CD14-positive monocyte (primary cell): ENCODE data around the gene JHY. TPM values are rescaled to one million over a fixed set of nuclear protein-coding genes. Genes with fewer than 3 reads are reported as not detected.

Experiments
- DNase-seq, 3 donors: peaks; one replicate each; pipeline ENCODE4 v3.0.0-alpha.2; 2011 to 2022
- H2AFZ ChIP-seq: 2 replicates; pipeline ENCODE4 v1.6.0; 2012; ENCODE audit warnings: mild to moderate bottlenecking, low read depth, low read length, inconsistent platforms; ENCODE audit not compliant: insufficient read depth, poor library complexity, severe bottlenecking
- H3K27ac ChIP-seq, 2 donors: 1 replicate in 1 of 2; 2 replicates in 1 of 2; pipeline ENCODE4 v1.5.1; 2012 to 2013; ENCODE audit warnings: low read length in 2 of 2, control low read depth in 1 of 2, inconsistent platforms in 1 of 2, low read depth in 1 of 2, mild to moderate bottlenecking in 1 of 2
- H3K27me3 ChIP-seq, 2 donors: one replicate each; pipeline versions ENCODE4 v1.6.0 to v1.6.1; 2011 to 2013; ENCODE audit warnings: low read length in 2 of 2; ENCODE audit not compliant: control insufficient read depth in 2 of 2, insufficient read depth in 2 of 2
- H3K36me3 ChIP-seq, 2 donors: replicated peaks in 1 of 2; 1 replicate in 1 of 2; 2 replicates in 1 of 2; pipeline versions ENCODE4 v1.5.1 to v1.6.1; 2012 to 2013; ENCODE audit warnings: low read length in 2 of 2, control low read depth in 1 of 2, inconsistent platforms in 1 of 2, mild to moderate bottlenecking in 1 of 2; ENCODE audit not compliant: insufficient read depth in 2 of 2, control insufficient read depth in 1 of 2
- H3K4me1 ChIP-seq, 2 donors: 1 replicate in 1 of 2; 2 replicates in 1 of 2; pipeline versions ENCODE4 v1.5.1 to v1.6.1; 2012 to 2013; ENCODE audit warnings: low read length in 2 of 2, control low read depth in 1 of 2, inconsistent platforms in 1 of 2, mild to moderate bottlenecking in 1 of 2, moderate library complexity in 1 of 2; ENCODE audit not compliant: insufficient read depth in 2 of 2, control insufficient read depth in 1 of 2
- H3K4me2 ChIP-seq: replicated peaks from 2 replicates; pipeline ENCODE3; 2012; ENCODE audit warnings: low read length, moderate library complexity, mild to moderate bottlenecking; ENCODE audit not compliant: poor library complexity, severe bottlenecking; ENCODE audit errors: extremely low read depth
- H3K4me3 ChIP-seq, 3 experiments: fragments of 200-600 bp in 1 of 3; sonication (generic) in 1 of 3; replicated peaks in 1 of 3; 1 replicate in 2 of 3; 2 replicates in 1 of 3; pipeline ENCODE4 v1.5.1; 2011 to 2013; ENCODE audit warnings: low read length in 3 of 3, mild to moderate bottlenecking in 3 of 3, control low read depth in 2 of 3, low read depth in 2 of 3, inconsistent platforms in 1 of 3, moderate library complexity in 1 of 3
- H3K79me2 ChIP-seq: 2 replicates; pipeline ENCODE4 v1.6.0; 2012; ENCODE audit warnings: mild to moderate bottlenecking, control low read depth, inconsistent platforms, low read length, moderate library complexity; ENCODE audit not compliant: insufficient read depth
- H3K9ac ChIP-seq: 2 replicates; pipeline ENCODE4 v1.6.0; 2017; ENCODE audit warnings: low read length, mild to moderate bottlenecking; ENCODE audit not compliant: insufficient read depth, poor library complexity, severe bottlenecking
- H3K9me3 ChIP-seq, 2 donors: replicated peaks in 1 of 2; 1 replicate in 1 of 2; 2 replicates in 1 of 2; pipeline versions ENCODE4 v1.5.1 to v1.6.1; 2012 to 2013; ENCODE audit warnings: low read length in 2 of 2, control low read depth in 1 of 2; ENCODE audit not compliant: control insufficient read depth in 1 of 2, insufficient read depth in 1 of 2
- H4K20me1 ChIP-seq: 2 replicates; pipeline ENCODE4 v1.6.0; 2012; ENCODE audit warnings: mild to moderate bottlenecking, low read length, control low read depth, moderate library complexity; ENCODE audit not compliant: insufficient read depth
- H3K27ac Mint-ChIP-seq, 7 donors: one replicate each; pipeline ENCODE4 v1.8.0; 2020; ENCODE audit warnings: mild to moderate bottlenecking in 7 of 7, mixed read lengths in 7 of 7, moderate library complexity in 6 of 7, inconsistent platforms in 2 of 7
- H3K27me3 Mint-ChIP-seq, 3 donors: one replicate each; pipeline ENCODE4 v1.8.0; 2021 to 2022; ENCODE audit warnings: low read depth in 3 of 3, mild to moderate bottlenecking in 3 of 3, mixed read lengths in 3 of 3, moderate library complexity in 3 of 3, inconsistent platforms in 1 of 3
- H3K36me3 Mint-ChIP-seq, 2 donors: one replicate each; pipeline ENCODE4 v1.8.0; 2020; ENCODE audit warnings: mixed read lengths in 2 of 2, inconsistent platforms in 1 of 2, mild to moderate bottlenecking in 1 of 2
- H3K4me1 Mint-ChIP-seq: one replicate; pipeline ENCODE4 v1.8.0; 2020; ENCODE audit warnings: mild to moderate bottlenecking, mixed read lengths
- H3K4me3 Mint-ChIP-seq, 2 donors: one replicate each; pipeline ENCODE4 v1.8.0; 2020; ENCODE audit warnings: mild to moderate bottlenecking in 2 of 2, mixed read lengths in 2 of 2, moderate library complexity in 1 of 2
- H3K9me3 Mint-ChIP-seq, 7 donors: one replicate each; pipeline ENCODE4 v1.8.0; 2020 to 2022; ENCODE audit warnings: mixed read lengths in 7 of 7, mild to moderate bottlenecking in 6 of 7, moderate library complexity in 6 of 7, inconsistent platforms in 2 of 7
- WGBS: methylation state at CpG from one replicate; pipeline ENCODE4 v1.1.5; 2013; ENCODE audit warnings: missing lambda C conversion rate; ENCODE audit not compliant: insufficient coverage; 5-methylcytosine and 5-hydroxymethylcytosine counted together
- intact Hi-C, 2 donors: fragments of 100-400 bp; cut with micrococcal nuclease; formaldehyde crosslinking; loops; one replicate each; pipeline versions ENCODE4 v1.15.0 to v1.15.1; 2023
- polyA plus RNA-seq, 3 donors: library from polyadenylated mRNA; depleted of rRNA in 1 of 3; unstranded in 2 of 3; stranded (reverse) in 1 of 3; fragments of 300-500 nt in 2 of 3; fragments of >200 nt in 1 of 3; fragmentation: Illumina TruSeq in 2 of 3; gene quantifications; 1 replicate in 2 of 3; 2 replicates in 1 of 3; pipeline ENCODE4 v1.2.3, GENCODE V29; 2012 to 2021
- TF ChIP-seq, protein P1 (sequence below): fragments of 200-600 bp; IDR thresholded peaks from one replicate; pipeline ENCODE4 v1.8.0; 2022; ENCODE audit warnings: antibody characterized with exemption, mild to moderate bottlenecking

The JHY gene
- polyA plus RNA-seq, 3 donors, result 0.68 to 0.91 (median 0.89) TPM

DNA sequence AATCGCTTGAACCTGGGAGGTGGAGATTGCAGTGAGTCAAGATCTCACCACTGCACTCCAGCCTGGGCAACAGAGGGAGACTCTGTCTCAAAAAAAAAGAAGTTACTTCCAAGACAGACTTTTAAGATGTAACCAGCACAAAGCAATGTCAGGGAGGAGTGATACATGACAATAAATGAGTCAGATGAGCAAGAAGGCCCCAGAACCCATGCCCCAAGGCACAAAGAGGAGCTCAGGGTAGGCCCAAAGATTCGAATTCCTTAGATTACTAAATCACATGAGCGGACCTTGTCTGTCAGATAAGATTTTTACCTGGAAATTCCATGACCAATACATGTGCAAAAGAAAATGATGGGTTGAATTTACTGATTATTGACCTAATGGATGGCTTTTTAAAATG lies 10.5 kb upstream of the JHY start:
- TF ChIP-seq, protein P1, sequence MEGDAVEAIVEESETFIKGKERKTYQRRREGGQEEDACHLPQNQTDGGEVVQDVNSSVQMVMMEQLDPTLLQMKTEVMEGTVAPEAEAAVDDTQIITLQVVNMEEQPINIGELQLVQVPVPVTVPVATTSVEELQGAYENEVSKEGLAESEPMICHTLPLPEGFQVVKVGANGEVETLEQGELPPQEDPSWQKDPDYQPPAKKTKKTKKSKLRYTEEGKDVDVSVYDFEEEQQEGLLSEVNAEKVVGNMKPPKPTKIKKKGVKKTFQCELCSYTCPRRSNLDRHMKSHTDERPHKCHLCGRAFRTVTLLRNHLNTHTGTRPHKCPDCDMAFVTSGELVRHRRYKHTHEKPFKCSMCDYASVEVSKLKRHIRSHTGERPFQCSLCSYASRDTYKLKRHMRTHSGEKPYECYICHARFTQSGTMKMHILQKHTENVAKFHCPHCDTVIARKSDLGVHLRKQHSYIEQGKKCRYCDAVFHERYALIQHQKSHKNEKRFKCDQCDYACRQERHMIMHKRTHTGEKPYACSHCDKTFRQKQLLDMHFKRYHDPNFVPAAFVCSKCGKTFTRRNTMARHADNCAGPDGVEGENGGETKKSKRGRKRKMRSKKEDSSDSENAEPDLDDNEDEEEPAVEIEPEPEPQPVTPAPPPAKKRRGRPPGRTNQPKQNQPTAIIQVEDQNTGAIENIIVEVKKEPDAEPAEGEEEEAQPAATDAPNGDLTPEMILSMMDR, result no peak
- Histone ChIP-seq H3K27ac (no peak overlapping the region), H3K9me3 (no peaks in the 10 kb centered on the region), H3K9ac (no peak overlapping the region), H3K36me3 (peaks cover 28 to 44% of the 10 kb centered on the region in 2 donors), H2AFZ (no peak overlapping the region), H3K79me2 (no peaks in the 10 kb centered on the region), H3K4me1 (no peaks in the 10 kb centered on the region), H3K4me2 (no peak overlapping the region), H3K4me3 (no peak overlapping the region), H4K20me1 (no peaks in the 10 kb centered on the region), H3K27me3 (no peaks in the 10 kb centered on the region)
- Mint-ChIP-seq H3K4me1 (peaks cover 5% of the 10 kb centered on the region), H3K27ac (peak overlapping the region in 2 of 7 donors; percentile 5 to 70), H3K4me3 (no peak overlapping the region), H3K9me3 (peaks cover 0 to 2% (median 0%) of the 10 kb centered on the region in 7 donors), H3K27me3 (peaks cover 0 to 2% (median 1%) of the 10 kb centered on the region in 3 donors), H3K36me3 (peaks cover 27 to 42% of the 10 kb centered on the region in 2 donors)
- intact Hi-C loops, result no loop called here
- WGBS, result no CpG with 5 or more reads among the region's 3 CpGs
- DNase-seq, result no peak

DNA sequence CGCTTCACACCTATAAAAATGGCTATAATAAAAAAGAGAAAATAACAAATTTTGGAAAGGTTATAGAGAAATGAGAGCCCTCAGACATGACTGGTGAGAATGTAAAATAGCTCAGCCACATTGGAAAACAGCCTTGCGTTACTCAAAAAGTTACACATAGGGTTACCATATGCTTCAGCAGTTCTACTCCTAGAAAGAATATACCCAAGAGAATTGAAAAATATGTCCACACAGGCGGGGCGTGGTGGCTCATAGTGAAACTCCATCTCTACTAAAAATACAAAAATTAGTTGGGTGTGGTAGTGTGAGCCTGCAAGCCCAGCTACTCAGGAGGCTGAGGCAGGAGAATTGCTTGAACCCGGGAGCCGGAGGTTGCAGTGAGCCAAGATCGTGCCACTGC lies 7.6 kb upstream of the JHY start:
- WGBS, result no CpG with 5 or more reads among the region's 7 CpGs

More for the DNA sequence above, 7.6 kb upstream of the JHY start:
- H3K9me3 Mint-ChIP-seq, result peaks cover 0 to 3% (median 0%) of the 10 kb centered on the region in 7 donors
- no peak overlapping the region for H3K27ac Mint-ChIP-seq
- no peaks in the 10 kb centered on the region for H3K79me2 ChIP-seq
- peaks cover 12 to 19% of the 10 kb centered on the region in 2 donors for H3K36me3 ChIP-seq
- H4K20me1 ChIP-seq, result no peaks in the 10 kb centered on the region
- no peak overlapping the region for H3K27ac ChIP-seq
- no peak for DNase-seq
- H2AFZ ChIP-seq, result no peak overlapping the region
- H3K4me2 ChIP-seq, result no peak overlapping the region
- intact Hi-C loops, result no loop called here
- TF ChIP-seq, protein P1, result no peak
- H3K4me3 ChIP-seq, result no peak overlapping the region
- no peaks in the 10 kb centered on the region for H3K9me3 ChIP-seq
- no peak overlapping the region for H3K9ac ChIP-seq
- H3K4me1 Mint-ChIP-seq, result peaks cover 7% of the 10 kb centered on the region
- H3K36me3 Mint-ChIP-seq, result peaks cover 7 to 17% of the 10 kb centered on the region in 2 donors
- no peak overlapping the region for H3K4me3 Mint-ChIP-seq
- H3K27me3 Mint-ChIP-seq, result peaks cover under 1 to 6% (median 6%) of the 10 kb centered on the region in 3 donors
- H3K4me1 ChIP-seq, result no peaks in the 10 kb centered on the region
- H3K27me3 ChIP-seq, result peaks cover 0 to 2% of the 10 kb centered on the region in 2 donors
